Stimulated activated CD4-positive, alpha-beta T cell treated with anti-CD3 and anti-CD28 coated beads, Interleukin-2, amount 100 ng/mL, for 4 hours (primary cell): ENCODE measurements around the gene UBE3B.

Experiments used
- DNase-seq: peaks from one replicate; pipeline ENCODE4 v3.0.0-alpha.2; 2020; ENCODE audit warnings: low read depth

Gene UBE3B

GRCh38 chr12:109497675-109498074, 20.2 kb downstream of the UBE3B start:
- DNase-seq, result no peak

- no peak for DNase-seq
Observed at GRCh38 chr12:109500406-109501185, 23.2 kb downstream of the UBE3B start.

GRCh38 chr12:109501299-109501698, 23.9 kb downstream of the UBE3B start:
- no peak for DNase-seq

GRCh38 chr12:109502332-109502731, 24.9 kb downstream of the UBE3B start:
- DNase-seq, result no peak

GRCh38 chr12:109503611-109504010, 26.2 kb downstream of the UBE3B start:
- DNase-seq, result no peak

- DNase-seq, result no peak
Observed at GRCh38 chr12:109504068-109504467, 26.6 kb downstream of the UBE3B start.

GRCh38 chr12:109510196-109510595, 32.8 kb downstream of the UBE3B start:
- no peak for DNase-seq

GRCh38 chr12:109512608-109513007, 35.2 kb downstream of the UBE3B start:
- no peak for DNase-seq

GRCh38 chr12:109513051-109513450, 35.6 kb downstream of the UBE3B start:
- DNase-seq, result no peak

- no peak for DNase-seq
Observed at GRCh38 chr12:109513977-109514376, 36.5 kb downstream of the UBE3B start.

- DNase-seq, result no peak
Observed at GRCh38 chr12:109517619-109518018, 40.2 kb downstream of the UBE3B start.

GRCh38 chr12:109518820-109519665, 41.6 kb downstream of the UBE3B start:
- DNase-seq, result peak; percentile 23

- DNase-seq, result no peak
Observed at GRCh38 chr12:109519787-109520186, 42.4 kb downstream of the UBE3B start.

GRCh38 chr12:109521831-109522230, 44.4 kb downstream of the UBE3B start:
- DNase-seq, result no peak

GRCh38 chr12:109523071-109523470, 45.6 kb downstream of the UBE3B start:
- no peak for DNase-seq

GRCh38 chr12:109523504-109523903, 46.1 kb downstream of the UBE3B start:
- DNase-seq, result no peak

GRCh38 chr12:109524466-109525278, 47.2 kb downstream of the UBE3B start:
- no peak for DNase-seq

GRCh38 chr12:109525279-109525585, 47.8 kb downstream of the UBE3B start:
- no peak for DNase-seq

GRCh38 chr12:109527489-109528123, 50.2 kb downstream of the UBE3B start:
- no peak for DNase-seq

GRCh38 chr12:109529691-109530640, 52.5 kb downstream of the UBE3B start:
- DNase-seq, result no peak

GRCh38 chr12:109531411-109531810, 54.0 kb downstream of the UBE3B start:
- no peak for DNase-seq
